Keratinocyte (primary cell): ENCODE results near the gene ACKR3. TPM values are rescaled to one million over a fixed set of nuclear protein-coding genes. Genes with fewer than 3 reads are reported as not detected.

Experiments used
- DNase-seq: peaks from one replicate; pipeline ENCODE4 v3.0.0-alpha.2; 2011; ENCODE audit warnings: low read depth, missing footprints, low spot score
- FAIRE-seq: peaks from 2 replicates; lab custom pipeline; 2011; peaks lifted over from hg19 to GRCh38; lab: Jason Lieb, UNC
- H2AFZ ChIP-seq: 2 replicates; pipeline ENCODE4 v1.6.0; 2012; ENCODE audit warnings: low read length, control low read depth, inconsistent platforms; ENCODE audit not compliant: control insufficient read depth
- H3K27ac ChIP-seq: 2 replicates; pipeline ENCODE4 v1.5.1; 2011; ENCODE audit warnings: low read length; ENCODE audit not compliant: control insufficient read depth, insufficient read depth
- H3K27me3 ChIP-seq: 3 replicates; pipeline ENCODE4 v1.6.0; 2011; ENCODE audit warnings: low read length; ENCODE audit not compliant: control insufficient read depth, insufficient read depth; ENCODE audit errors: extremely low read depth
- H3K36me3 ChIP-seq, 2 experiments: 2 replicates in 1 of 2; 3 replicates in 1 of 2; pipeline ENCODE4 v1.5.1; 2011; ENCODE audit warnings: low read length in 2 of 2, mild to moderate bottlenecking in 1 of 2; ENCODE audit not compliant: control insufficient read depth in 2 of 2, insufficient read depth in 2 of 2; ENCODE audit errors: extremely low read depth in 1 of 2
- H3K4me1 ChIP-seq: 3 replicates; pipeline ENCODE4 v1.5.1; 2011; ENCODE audit warnings: low read length; ENCODE audit not compliant: control insufficient read depth, insufficient read depth; ENCODE audit errors: extremely low read depth
- H3K4me2 ChIP-seq: 3 replicates; pipeline ENCODE4 v1.6.0; 2011; ENCODE audit warnings: low read depth, low read length; ENCODE audit not compliant: control insufficient read depth, insufficient read depth; ENCODE audit errors: extremely low read depth
- H3K4me3 ChIP-seq, 3 experiments: fragments of 200-600 bp in 1 of 3; sonication (generic) in 1 of 3; 2 replicates in 2 of 3; 3 replicates in 1 of 3; pipeline ENCODE4 v1.5.1; 2011 to 2016; ENCODE audit warnings: low read length in 3 of 3, mild to moderate bottlenecking in 3 of 3, control low read depth in 2 of 3, inconsistent platforms in 1 of 3, low read depth in 1 of 3, mixed read lengths in 1 of 3, mixed run types in 1 of 3, moderate library complexity in 1 of 3; ENCODE audit not compliant: control insufficient read depth in 2 of 3, insufficient read depth in 2 of 3; ENCODE audit errors: extremely low read depth in 1 of 3
- H3K79me2 ChIP-seq: 2 replicates; pipeline ENCODE4 v1.6.0; 2012; ENCODE audit warnings: low read length; ENCODE audit not compliant: control insufficient read depth, insufficient read depth
- H3K9ac ChIP-seq: 3 replicates; pipeline ENCODE4 v1.6.0; 2011; ENCODE audit warnings: low read length; ENCODE audit not compliant: control insufficient read depth, insufficient read depth; ENCODE audit errors: extremely low read depth
- H3K9me1 ChIP-seq: 3 replicates; pipeline ENCODE4 v1.6.0; 2011; ENCODE audit warnings: low read length; ENCODE audit not compliant: control insufficient read depth, insufficient read depth; ENCODE audit errors: extremely low read depth
- H3K9me3 ChIP-seq: 2 replicates; pipeline ENCODE4 v1.5.1; 2012; ENCODE audit warnings: low read depth, low read length; ENCODE audit not compliant: control insufficient read depth
- H4K20me1 ChIP-seq: 3 replicates; pipeline ENCODE4 v1.6.0; 2011; ENCODE audit warnings: low read length; ENCODE audit not compliant: control insufficient read depth, insufficient read depth; ENCODE audit errors: extremely low read depth
- EZH2 ChIP-seq: IDR thresholded peaks from one replicate; pipeline ENCODE4 v1.6.1; 2012; ENCODE audit warnings: inconsistent platforms, mild to moderate bottlenecking, low read length, moderate library complexity
- dilution Hi-C: fragments of 300-500 bp; cut with MboI; formaldehyde crosslinking; loops from one replicate; pipeline ENCODE4 v1.7.0; 2020; ENCODE audit warnings: low sequenced_read_pairs; ENCODE audit not compliant: extremely low pct_ligation_motif_present
- polyA plus RNA-seq, 5 experiments: library from polyadenylated mRNA; depleted of rRNA in 3 of 5; stranded (reverse) in 3 of 5; stranded (forward) in 1 of 5; unstranded in 1 of 5; fragments of >200 nt; gene quantifications; 1 replicate in 1 of 5; 2 replicates in 3 of 5; 3 replicates in 1 of 5; pipeline versions ENCODE4 v1.2.1 to v1.2.3, GENCODE V29; 2011 to 2012; ENCODE audit warnings: missing spikeins in 2 of 5, low read depth in 1 of 5, low replicate concordance in 1 of 5
- TF ChIP-seq, protein P1 (sequence below), 3 experiments: IDR thresholded peaks in 1 of 3; conservative IDR thresholded peaks in 1 of 3; optimal IDR thresholded peaks in 1 of 3; 2 replicates in 2 of 3; 3 replicates in 1 of 3; pipeline versions ENCODE3 to v1.5.1; 2011; ENCODE audit warnings: low read length in 3 of 3, mild to moderate bottlenecking in 3 of 3, moderate library complexity in 2 of 3, control low read depth in 1 of 3, inconsistent platforms in 1 of 3; ENCODE audit not compliant: insufficient read depth in 2 of 3; ENCODE audit errors: extremely low read depth in 1 of 3

Gene ACKR3
- polyA plus RNA-seq, 1 donor (not counting 4 experiments of a cell fraction or from before 2014, with no cell fraction given) = 29.4 TPM

DNA sequence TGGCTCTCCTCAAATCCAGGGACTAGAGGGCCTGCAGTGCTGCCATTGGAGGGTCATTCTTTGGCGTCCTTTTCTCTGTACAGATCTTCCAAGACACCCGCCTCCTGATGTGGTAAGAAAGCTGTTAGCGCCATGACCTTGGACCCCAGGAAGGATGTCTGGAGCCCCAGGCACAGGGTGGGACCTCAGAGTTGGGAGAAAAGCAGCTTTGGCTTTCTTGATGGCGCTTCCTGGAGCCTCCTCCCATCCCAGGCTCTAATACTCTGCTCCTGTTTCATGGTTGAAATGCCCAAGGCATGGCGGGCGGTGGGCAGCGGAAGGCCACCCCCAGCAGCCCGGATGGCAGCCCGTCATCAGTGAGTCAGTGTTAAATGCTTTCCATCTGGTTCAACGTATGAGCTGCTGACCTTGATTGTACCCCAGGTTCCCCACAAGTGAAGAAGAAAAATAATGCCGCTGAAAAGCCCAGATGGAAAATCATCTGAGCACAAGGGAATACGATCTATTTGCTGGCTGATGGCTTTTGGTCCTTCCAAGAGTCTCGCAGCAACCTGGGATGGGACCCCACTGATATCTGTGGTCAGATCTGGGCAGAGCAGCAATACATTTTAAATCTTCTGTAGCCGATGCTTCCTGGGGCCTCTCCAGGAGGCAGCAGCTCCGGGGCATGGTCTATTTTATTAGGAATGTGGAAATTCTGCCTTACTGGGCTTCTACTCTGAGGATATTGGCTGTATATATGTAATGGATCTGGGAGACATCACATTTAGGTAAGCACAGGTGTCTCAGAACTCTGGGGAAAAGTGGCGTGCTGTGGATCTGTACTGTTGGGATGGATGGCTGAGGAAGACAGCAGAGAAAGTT lies 15.1 kb downstream of the ACKR3 start:
- no peak for DNase-seq
- no peaks in the 10 kb centered on the region for H3K4me1 ChIP-seq
- dilution Hi-C loops = no loop called here
- no peaks in the 10 kb centered on the region for H3K27me3 ChIP-seq
- TF ChIP-seq EZH2 = no peak
- TF ChIP-seq, protein P1, sequence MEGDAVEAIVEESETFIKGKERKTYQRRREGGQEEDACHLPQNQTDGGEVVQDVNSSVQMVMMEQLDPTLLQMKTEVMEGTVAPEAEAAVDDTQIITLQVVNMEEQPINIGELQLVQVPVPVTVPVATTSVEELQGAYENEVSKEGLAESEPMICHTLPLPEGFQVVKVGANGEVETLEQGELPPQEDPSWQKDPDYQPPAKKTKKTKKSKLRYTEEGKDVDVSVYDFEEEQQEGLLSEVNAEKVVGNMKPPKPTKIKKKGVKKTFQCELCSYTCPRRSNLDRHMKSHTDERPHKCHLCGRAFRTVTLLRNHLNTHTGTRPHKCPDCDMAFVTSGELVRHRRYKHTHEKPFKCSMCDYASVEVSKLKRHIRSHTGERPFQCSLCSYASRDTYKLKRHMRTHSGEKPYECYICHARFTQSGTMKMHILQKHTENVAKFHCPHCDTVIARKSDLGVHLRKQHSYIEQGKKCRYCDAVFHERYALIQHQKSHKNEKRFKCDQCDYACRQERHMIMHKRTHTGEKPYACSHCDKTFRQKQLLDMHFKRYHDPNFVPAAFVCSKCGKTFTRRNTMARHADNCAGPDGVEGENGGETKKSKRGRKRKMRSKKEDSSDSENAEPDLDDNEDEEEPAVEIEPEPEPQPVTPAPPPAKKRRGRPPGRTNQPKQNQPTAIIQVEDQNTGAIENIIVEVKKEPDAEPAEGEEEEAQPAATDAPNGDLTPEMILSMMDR (optimal IDR thresholded peaks at IDR 0.05 in 1 of 3, IDR thresholded peaks at IDR 0.05 in 1 of 3, conservative IDR thresholded peaks at IDR 0.05 in 1 of 3; ENCODE audit: extremely low read depth in 1 of 3, insufficient read depth in 2 of 3, low read length in 3 of 3) = no peak
- peaks cover 0 to 2% of the 10 kb centered on the region in 2 experiments for H3K36me3 ChIP-seq
- no peaks in the 10 kb centered on the region for H3K9me1 ChIP-seq
- H3K27ac ChIP-seq = no peak overlapping the region
- H4K20me1 ChIP-seq = no peaks in the 10 kb centered on the region
- no peak overlapping the region for H3K9ac ChIP-seq
- no peak overlapping the region for H3K4me2 ChIP-seq
- no peaks in the 10 kb centered on the region for H3K9me3 ChIP-seq
- no peaks in the 10 kb centered on the region for H3K79me2 ChIP-seq
- H3K4me3 ChIP-seq = no peak overlapping the region
- H2AFZ ChIP-seq = no peak overlapping the region
- no peak for FAIRE-seq

DNA sequence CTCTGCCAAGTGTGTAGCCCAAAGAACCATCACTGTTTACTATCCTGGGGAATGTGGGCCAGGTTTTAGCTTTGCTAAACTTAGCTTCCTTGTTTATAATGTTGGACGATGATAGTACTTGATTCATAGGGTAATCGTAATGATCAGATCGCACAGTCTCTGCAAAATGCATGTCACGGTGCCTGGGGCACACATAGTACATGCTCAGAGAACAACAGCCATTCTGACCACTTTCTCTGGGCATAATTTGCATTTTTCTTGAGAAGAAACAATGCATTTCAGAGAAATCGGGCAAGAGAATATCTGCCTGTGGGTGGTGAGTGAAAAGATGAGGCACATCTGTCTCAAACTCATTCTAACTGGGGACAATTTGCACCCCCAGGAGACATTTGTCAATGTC lies 16.3 kb downstream of the ACKR3 start:
- no peak overlapping the region for H3K9ac ChIP-seq
- H3K9me3 ChIP-seq = no peaks in the 10 kb centered on the region
- dilution Hi-C loops = no loop called here
- no peaks in the 10 kb centered on the region for H3K79me2 ChIP-seq
- no peak for FAIRE-seq
- TF ChIP-seq EZH2 = no peak
- TF ChIP-seq, protein P1 (optimal IDR thresholded peaks at IDR 0.05 in 1 of 3, IDR thresholded peaks at IDR 0.05 in 1 of 3, conservative IDR thresholded peaks at IDR 0.05 in 1 of 3; ENCODE audit: extremely low read depth in 1 of 3, insufficient read depth in 2 of 3, low read length in 3 of 3) = no peak
- no peak overlapping the region for H2AFZ ChIP-seq
- H4K20me1 ChIP-seq = no peaks in the 10 kb centered on the region
- peaks cover 0 to under 1% of the 10 kb centered on the region in 2 experiments for H3K36me3 ChIP-seq
- H3K4me1 ChIP-seq = no peaks in the 10 kb centered on the region
- DNase-seq = no peak
- H3K9me1 ChIP-seq = no peaks in the 10 kb centered on the region
- H3K4me3 ChIP-seq = no peak overlapping the region
- H3K27ac ChIP-seq = no peak overlapping the region
- H3K27me3 ChIP-seq = no peaks in the 10 kb centered on the region
- no peak overlapping the region for H3K4me2 ChIP-seq
